ENCODE data around the gene NRSN2. TPM values are rescaled to one million over a fixed set of nuclear protein-coding genes. Genes with fewer than 3 reads are reported as not detected.

NRSN2 gene, protein sequence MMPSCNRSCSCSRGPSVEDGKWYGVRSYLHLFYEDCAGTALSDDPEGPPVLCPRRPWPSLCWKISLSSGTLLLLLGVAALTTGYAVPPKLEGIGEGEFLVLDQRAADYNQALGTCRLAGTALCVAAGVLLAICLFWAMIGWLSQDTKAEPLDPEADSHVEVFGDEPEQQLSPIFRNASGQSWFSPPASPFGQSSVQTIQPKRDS
- 5.1 and 7.0 TPM in 2 replicates for total RNA-seq

DNA sequence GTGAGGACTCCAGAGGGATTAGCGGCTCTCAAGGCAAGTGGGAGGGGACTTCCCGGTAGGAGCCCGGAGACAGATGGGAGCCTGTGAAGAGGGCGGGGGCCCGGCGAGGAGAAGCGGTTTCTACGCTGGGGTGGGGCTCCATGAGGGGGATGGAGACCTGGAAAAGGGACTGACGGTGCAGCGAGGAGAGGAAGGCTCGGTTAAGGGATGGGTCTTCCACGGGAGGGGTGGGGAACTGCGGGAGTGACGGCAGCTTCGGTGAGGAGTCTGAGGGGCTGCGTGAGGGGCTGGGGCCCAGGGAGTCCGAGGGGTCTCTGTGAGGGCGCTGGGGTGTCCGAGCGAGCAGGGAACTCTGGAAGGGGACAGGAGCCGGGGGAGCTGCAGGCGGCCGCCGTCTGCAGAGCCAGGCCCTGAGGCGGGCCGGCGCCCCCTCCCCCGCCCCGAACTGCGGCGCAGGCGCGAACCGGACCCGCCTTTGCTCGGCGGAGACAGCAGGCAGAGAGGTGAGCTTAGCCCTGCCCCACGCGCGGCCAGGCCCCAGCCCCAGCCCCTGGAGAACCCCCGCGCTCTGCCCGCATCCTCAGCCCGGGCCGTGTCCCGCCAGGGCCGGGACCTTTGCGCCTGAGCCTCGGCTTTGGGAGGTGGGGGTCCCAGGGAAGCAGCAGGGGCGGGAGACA, at the start of gene NRSN2:
Gene NRSN2, plus strand, starts transcription at position 472 of the 677 bp plus-strand sequence. CDS start 2,533 bp downstream, outside the sequence.
- peaks cover 15% of the 10 kb centered on the region for H3K4me1 Mint-ChIP-seq
- DNase-seq, result peak; percentile 74
- H3K9me3 Mint-ChIP-seq, result peaks cover 5% of the 10 kb centered on the region
- intact Hi-C loops (cut with micrococcal nuclease), result no loop called here
- H3K27me3 Mint-ChIP-seq, result peaks cover 16% of the 10 kb centered on the region
- H3K36me3 Mint-ChIP-seq (ENCODE audit: low read depth), result peaks cover 3% of the 10 kb centered on the region
- peak within 1 kb of the TSS; percentile 90 for H3K4me3 Mint-ChIP-seq
- peak within 1 kb of the TSS; percentile 74 for H3K27ac Mint-ChIP-seq

DNA sequence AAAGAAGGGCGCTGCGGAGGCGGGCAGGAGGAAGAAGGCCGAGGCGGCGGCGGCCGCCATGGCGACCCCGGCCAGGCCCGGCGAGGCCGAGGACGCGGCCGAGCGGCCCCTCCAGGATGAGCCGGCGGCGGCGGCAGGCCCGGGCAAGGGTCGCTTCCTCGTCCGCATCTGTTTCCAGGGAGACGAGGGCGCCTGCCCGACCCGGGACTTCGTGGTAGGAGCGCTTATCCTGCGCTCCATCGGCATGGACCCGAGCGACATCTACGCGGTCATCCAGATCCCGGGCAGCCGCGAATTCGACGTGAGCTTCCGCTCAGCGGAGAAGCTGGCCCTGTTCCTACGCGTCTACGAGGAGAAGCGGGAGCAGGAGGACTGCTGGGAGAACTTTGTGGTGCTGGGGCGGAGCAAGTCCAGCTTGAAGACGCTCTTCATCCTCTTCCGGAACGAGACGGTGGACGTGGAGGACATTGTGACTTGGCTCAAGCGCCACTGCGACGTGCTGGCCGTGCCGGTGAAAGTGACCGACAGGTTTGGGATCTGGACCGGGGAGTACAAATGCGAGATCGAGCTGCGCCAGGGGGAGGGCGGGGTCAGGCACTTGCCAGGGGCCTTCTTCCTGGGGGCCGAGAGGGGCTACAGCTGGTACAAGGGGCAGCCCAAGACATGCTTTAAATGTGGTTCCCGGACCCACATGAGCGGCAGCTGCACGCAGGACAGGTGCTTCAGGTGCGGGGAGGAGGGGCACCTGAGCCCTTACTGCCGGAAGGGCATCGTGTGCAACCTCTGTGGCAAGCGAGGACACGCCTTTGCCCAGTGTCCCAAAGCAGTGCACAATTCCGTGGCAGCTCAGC, 48.8 kb upstream of the NRSN2 start:
- Mint-ChIP-seq H3K9me3 (no peaks in the 10 kb centered on the region), H3K36me3 (ENCODE audit: low read depth) (peaks cover 41% of the 10 kb centered on the region), H3K27ac (peak overlapping the region; percentile 98), H3K27me3 (peaks cover 1% of the 10 kb centered on the region), H3K4me1 (peaks cover 43% of the 10 kb centered on the region), H3K4me3 (peak overlapping the region; percentile 96)
- DNase-seq, result peak; percentile 83
- intact Hi-C loops (cut with micrococcal nuclease), result loop anchor here (1.0 to 2.0 kb wide), 4 partner anchors 12 to 111 kb away; partner anchors contain the start of genes RBCK1 and SOX12

DNA sequence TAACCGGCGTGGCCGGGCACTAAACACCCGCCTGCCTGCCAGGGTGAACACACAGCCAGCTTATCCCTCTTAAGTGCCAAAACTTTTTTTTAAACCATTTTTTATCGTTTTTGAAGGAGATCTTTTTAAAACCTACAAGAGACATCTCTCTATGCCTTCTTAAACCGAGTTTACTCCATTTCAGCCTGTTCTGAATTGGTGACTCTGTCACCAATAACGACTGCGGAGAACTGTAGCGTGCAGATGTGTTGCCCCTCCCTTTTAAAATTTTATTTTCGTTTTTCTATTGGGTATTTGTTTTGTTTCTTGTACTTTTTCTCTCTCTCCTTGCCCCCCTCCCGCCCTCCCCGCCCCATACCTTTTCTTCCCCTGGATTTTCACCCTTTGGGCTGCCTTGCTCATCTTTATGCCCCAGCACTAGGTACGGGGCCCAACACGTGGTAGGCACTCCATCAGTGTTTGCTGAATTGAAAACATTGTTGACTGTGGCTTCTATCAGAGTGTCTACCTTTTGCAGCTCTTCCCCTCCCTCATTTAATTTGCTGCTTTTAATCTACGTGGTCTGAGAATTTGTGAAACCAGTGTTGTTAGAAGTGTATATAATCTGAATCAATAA, 48.0 kb upstream of the NRSN2 start:
- intact Hi-C loops (cut with micrococcal nuclease), result no loop called here
- Mint-ChIP-seq H3K36me3 (ENCODE audit: low read depth) (peaks cover 41% of the 10 kb centered on the region), H3K4me1 (peaks cover 43% of the 10 kb centered on the region), H3K27ac (peak overlapping the region; percentile 98), H3K4me3 (peak overlapping the region; percentile 96), H3K9me3 (no peaks in the 10 kb centered on the region), H3K27me3 (peaks cover 1% of the 10 kb centered on the region)
- DNase-seq, result no peak

DNA sequence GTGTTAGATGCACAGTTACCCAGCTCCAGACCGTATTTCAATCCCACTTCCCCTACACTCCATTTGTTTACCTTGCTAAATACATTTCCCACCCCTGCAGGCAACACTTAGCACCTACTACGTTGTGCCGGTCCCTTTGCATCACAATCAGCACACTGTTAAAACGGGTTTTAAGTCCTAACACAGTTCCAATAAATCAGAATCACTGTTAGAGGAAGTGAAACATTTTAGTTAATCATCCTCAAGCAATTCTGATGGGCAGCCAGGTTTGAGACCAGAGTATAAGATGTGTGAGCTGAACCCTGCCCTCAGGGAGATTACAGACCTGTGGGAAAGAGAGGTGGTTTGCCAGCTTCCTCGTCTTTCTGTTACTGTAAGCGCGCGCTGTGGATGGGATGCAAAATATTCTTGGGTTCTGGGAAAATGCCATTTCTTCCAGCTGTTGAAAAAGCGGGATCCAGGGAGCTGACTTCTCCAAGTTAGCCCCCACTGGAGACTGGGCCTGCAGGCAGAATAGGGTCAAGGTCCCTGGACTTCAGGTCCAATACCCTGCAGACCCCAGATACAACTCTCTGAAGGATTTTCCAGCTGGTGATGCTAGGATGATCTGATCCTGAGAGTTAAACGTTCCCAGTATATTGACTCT, 46.4 kb upstream of the NRSN2 start:
- Mint-ChIP-seq H3K4me1 (peaks cover 42% of the 10 kb centered on the region), H3K36me3 (ENCODE audit: low read depth) (peaks cover 42% of the 10 kb centered on the region)

DNA sequence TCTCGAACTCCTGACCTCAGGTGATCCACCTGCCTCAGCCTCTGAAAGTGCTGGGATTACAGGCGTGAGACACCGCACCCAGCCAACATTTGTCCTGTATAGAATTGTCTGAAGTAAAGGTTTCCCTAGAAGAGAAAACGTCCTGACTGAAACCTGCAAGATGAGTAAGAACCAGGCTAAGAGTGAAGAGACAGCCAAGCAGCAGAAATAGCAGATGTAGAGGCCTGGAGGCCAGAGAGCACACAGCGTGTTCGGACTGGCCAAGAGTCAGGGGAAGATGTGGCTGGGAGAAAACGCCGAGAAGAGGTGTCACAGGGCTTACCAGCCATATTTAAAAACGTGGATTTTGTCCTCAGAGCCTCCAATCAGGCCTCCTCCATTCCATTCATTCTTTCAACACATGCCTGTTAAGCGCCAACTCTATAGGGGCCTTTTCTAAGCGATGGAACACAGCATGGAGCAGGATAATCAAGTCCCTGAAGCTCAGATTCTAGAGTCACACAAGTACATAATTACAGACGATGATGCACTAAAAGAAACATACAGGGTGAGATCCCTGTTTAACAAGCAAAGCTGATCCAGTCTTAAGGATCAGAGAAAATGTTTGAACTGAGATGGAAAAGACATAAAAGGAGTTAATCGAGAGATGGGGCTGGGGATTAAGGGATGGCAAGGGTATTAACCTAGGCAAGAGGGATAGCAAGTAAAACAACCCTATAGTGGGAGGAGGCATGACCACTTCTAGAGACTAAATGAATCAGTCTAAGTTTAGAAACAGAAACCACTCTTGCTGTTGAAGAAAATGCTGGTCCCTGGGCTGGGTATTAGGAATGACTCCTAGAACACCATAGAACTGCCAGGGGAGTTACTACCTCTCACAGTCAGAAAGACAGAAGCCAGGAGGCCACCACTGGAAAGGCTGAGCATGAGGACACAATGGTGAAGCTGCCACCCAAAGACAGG, 44.7 kb upstream of the NRSN2 start:
- Mint-ChIP-seq H3K4me3 (peak overlapping the region; percentile 26), H3K4me1 (peaks cover 31% of the 10 kb centered on the region), H3K27ac (peak overlapping the region; percentile 47), H3K36me3 (ENCODE audit: low read depth) (peaks cover 40% of the 10 kb centered on the region), H3K27me3 (peaks cover 1% of the 10 kb centered on the region), H3K9me3 (no peaks in the 10 kb centered on the region)
- intact Hi-C loops (cut with micrococcal nuclease), result loop anchor here (1.0 kb wide), 1 partner anchor 22 kb away; no protein-coding TSS in a partner anchor
- no peak for DNase-seq

More for the DNA sequence above, 46.4 kb upstream of the NRSN2 start:
- intact Hi-C loops (cut with micrococcal nuclease), result no loop called here
- H3K27ac Mint-ChIP-seq, result no peak overlapping the region
- no peak for DNase-seq
- H3K9me3 Mint-ChIP-seq, result no peaks in the 10 kb centered on the region
- H3K4me3 Mint-ChIP-seq, result peak overlapping the region; percentile 96
- peaks cover 1% of the 10 kb centered on the region for H3K27me3 Mint-ChIP-seq

DNA sequence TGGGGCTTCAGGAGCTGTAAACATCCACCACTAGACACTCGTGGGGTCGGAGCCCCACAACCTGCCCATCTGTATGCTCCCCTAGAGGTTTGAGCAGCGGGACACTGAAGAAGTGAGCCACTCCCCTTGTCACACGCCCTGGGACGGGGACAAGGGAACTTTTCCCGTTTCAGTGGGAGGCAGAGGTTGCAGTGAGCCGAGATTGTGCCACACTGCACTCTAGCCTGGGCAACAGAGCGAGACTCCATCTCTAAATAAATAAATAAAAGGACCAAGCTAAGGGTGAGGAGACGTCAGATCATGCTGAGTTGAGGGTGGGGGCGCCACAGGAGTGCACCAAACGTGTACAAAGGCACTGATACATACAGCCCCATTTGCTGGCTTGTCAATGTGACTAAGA, 41.2 kb upstream of the NRSN2 start:
- peaks cover 24% of the 10 kb centered on the region for H3K4me1 Mint-ChIP-seq
- no peak for DNase-seq
- H3K27me3 Mint-ChIP-seq, result no peaks in the 10 kb centered on the region
- H3K4me3 Mint-ChIP-seq, result no peak overlapping the region
- H3K9me3 Mint-ChIP-seq, result no peaks in the 10 kb centered on the region
- intact Hi-C loops (cut with micrococcal nuclease), result no loop called here
- H3K27ac Mint-ChIP-seq, result no peak overlapping the region
- peaks cover 14% of the 10 kb centered on the region for H3K36me3 Mint-ChIP-seq (ENCODE audit: low read depth)

DNA sequence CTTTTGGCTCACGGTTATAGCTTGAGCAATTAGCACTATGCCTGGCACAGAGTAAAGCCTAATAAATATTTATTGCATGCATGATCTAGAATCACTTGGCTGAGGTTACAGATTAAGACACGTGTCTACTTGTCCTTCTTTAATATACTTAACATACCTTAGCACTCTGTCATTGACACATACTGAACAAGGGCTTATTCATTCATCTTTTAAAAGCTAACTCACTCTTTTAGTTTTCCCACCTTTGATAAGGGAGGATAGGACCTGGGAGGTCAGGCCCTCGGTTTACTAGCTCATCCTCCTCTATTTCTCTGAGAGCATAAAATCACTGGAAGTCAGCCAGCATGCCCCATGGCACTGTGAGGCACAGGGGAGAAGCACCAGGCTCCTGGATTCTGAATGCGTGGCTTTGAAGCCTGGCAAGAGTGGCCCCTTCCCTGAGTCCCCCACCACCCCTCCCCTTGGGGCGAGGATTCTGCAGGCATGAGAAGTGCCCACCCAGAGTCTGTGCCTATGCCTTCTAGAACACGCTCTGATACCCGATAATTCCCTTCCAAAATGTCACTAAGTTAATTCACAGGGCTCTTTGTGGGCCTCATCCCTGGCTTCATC, 38.4 kb upstream of the NRSN2 start:
- Mint-ChIP-seq H3K9me3 (no peaks in the 10 kb centered on the region), H3K27ac (no peak overlapping the region), H3K4me3 (no peak overlapping the region), H3K4me1 (peaks cover 10% of the 10 kb centered on the region), H3K36me3 (ENCODE audit: low read depth) (peaks cover 1% of the 10 kb centered on the region), H3K27me3 (no peaks in the 10 kb centered on the region)
- no peak for DNase-seq
- intact Hi-C loops (cut with micrococcal nuclease), result no loop called here

DNA sequence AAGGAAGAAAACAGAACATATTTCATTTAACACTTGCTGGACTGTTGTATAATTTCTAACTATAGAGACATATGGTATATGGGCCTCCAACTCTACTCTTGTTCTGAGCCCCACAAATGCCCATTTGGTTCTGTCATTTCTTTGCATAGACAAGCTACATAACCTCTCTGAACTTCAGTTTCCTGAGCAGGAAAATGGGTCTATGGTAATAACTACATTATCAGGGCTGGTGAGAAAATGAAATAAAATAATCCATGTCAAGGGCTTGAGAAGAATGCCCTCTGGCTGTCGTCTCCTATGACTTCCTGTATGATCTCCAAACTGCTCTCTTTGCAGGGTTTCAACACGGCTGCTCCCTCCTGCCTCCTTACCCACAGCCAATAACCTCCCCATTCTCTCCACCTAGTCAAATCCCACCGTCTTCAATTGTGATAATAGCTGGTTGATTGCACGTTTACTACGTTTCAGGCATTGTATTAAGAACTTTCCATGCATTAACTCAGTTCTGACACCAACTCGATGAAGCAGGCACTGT, 37.5 kb upstream of the NRSN2 start:
- Mint-ChIP-seq H3K9me3 (no peaks in the 10 kb centered on the region), H3K4me3 (peak overlapping the region; percentile 10), H3K27ac (peak overlapping the region; percentile 4), H3K4me1 (peaks cover 10% of the 10 kb centered on the region), H3K36me3 (ENCODE audit: low read depth) (peaks cover 1% of the 10 kb centered on the region), H3K27me3 (no peaks in the 10 kb centered on the region)
- no peak for DNase-seq
- intact Hi-C loops (cut with micrococcal nuclease), result no loop called here

DNA sequence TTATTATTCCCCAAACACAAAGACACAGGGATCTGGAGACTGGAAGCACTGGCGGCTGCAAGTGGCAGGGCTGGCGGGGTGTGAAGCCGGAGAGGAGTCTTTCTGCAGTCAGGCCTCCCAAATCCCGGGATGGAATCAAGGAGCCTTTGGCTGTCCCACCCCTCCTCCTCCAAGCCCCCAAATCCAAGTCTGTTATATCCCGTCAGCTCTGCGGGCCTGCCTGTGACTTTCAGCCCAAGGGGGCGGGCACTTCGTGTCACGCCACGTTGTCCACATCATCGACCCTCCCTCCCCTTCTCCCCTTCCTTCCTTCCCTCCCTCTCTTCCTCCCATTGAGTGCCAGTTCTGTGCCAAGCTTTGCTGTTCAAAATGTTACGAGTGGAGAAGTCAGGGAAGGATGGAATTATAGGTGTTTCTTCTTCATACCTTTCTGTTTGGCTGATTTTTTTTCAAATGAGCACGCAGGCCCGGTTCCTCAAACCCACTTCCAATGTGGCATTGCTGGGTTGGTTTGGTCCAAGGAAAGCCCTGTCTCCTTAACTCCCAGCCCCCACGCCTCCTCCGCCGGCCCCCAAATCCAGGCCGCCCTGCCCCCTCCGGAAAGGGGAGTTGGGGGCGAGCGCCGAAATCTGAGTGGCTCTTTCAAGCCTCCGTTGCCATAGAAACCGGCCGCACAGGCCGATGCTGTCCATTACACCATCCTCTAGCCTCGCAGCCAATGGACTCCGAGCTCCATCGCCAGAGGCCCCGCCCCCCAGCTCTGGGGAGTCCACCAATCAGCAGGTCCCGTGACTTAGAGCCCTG, 36.9 kb upstream of the NRSN2 start:
- no peaks in the 10 kb centered on the region for H3K36me3 Mint-ChIP-seq (ENCODE audit: low read depth)
- H3K27me3 Mint-ChIP-seq, result no peaks in the 10 kb centered on the region
- intact Hi-C loops (cut with micrococcal nuclease), result loop anchor here (1.0 to 2.0 kb wide), 2 partner anchors 13 to 15 kb away; partner anchors contain the start of genes SOX12 and ZCCHC3
- H3K27ac Mint-ChIP-seq, result peak overlapping the region; percentile 89
- peak overlapping the region; percentile 81 for H3K4me3 Mint-ChIP-seq
- H3K9me3 Mint-ChIP-seq, result no peaks in the 10 kb centered on the region
- peaks cover 10% of the 10 kb centered on the region for H3K4me1 Mint-ChIP-seq
- DNase-seq, result peak; percentile 95

DNA sequence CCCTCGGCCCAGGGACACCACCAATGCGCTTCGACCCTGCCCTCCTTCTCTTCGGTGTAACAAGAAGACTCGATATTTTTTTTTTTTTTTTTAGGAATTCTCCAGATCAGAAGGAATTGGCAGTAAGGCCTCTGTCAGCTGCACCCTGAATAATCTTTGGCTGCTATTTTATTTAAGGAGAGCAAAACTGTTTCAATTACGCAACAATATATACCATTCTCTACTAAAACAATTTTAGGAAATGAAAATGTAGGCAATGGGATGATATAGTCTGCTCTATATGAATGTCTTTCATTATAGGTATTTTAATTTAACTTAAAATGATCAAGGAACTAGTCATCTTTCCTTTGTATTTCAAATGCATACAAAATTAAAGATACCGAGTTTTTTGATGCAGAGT, 36.3 kb upstream of the NRSN2 start:
- no peaks in the 10 kb centered on the region for H3K9me3 Mint-ChIP-seq
- DNase-seq, result no peak
- H3K4me1 Mint-ChIP-seq, result peaks cover 10% of the 10 kb centered on the region
- H3K27ac Mint-ChIP-seq, result no peak overlapping the region
- intact Hi-C loops (cut with micrococcal nuclease), result loop anchor here (1.0 to 2.0 kb wide), 2 partner anchors 13 to 14 kb away; partner anchors contain the start of genes SOX12 and ZCCHC3
- H3K4me3 Mint-ChIP-seq, result peak overlapping the region; percentile 81
- H3K27me3 Mint-ChIP-seq, result no peaks in the 10 kb centered on the region
- H3K36me3 Mint-ChIP-seq (ENCODE audit: low read depth), result no peaks in the 10 kb centered on the region

DNA sequence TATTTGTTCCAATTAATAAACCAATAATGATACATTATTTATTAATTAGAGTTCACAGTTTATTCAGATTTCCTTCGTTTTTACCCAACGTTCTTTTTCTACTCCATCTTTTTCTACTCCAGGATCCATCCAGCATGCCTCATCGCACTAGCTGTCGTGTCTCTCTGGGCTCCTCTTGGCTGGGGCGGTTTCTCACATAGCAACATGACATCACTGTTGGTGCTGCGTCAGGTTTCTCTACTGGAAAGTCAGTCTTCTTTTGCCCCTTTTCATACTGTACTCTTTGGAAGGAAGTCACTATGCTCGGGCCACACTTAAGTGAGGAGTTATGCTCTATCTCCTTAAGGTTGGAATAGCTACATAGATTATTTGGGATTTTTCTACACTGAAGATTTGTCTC, 35.3 kb upstream of the NRSN2 start:
- Mint-ChIP-seq H3K4me1 (peaks cover 10% of the 10 kb centered on the region), H3K9me3 (no peaks in the 10 kb centered on the region), H3K27me3 (no peaks in the 10 kb centered on the region), H3K36me3 (ENCODE audit: low read depth) (no peaks in the 10 kb centered on the region), H3K4me3 (no peak overlapping the region), H3K27ac (no peak overlapping the region)
- intact Hi-C loops (cut with micrococcal nuclease), result loop anchor here (2.0 kb wide), 1 partner anchor 13 kb away; the partner anchor contains the start of gene SOX12
- no peak for DNase-seq
